GM21447 (cell line): ENCODE measurements around the gene MFAP4.

Experiments
- ATAC-seq: cut with Tn5 transposase; IDR thresholded peaks from one replicate; pipeline ENCODE4 v1.9.1; 2021; ENCODE audit not compliant: unreplicated experiment

Gene MFAP4

GRCh38 chr17:19372011-19372370, 15.0 kb downstream of the MFAP4 start:
- no peak for ATAC-seq

- no peak for ATAC-seq
These were observed 15.6 kb downstream of the MFAP4 start for GRCh38 chr17:19371259-19372010.

GRCh38 chr17:19370493-19370960, 16.5 kb downstream of the MFAP4 start:
- ATAC-seq, result peak; percentile 81

- ATAC-seq, result no peak
These were observed 17.0 kb downstream of the MFAP4 start for GRCh38 chr17:19369846-19370492.

- no peak for ATAC-seq
These were observed 17.7 kb downstream of the MFAP4 start for GRCh38 chr17:19369107-19369778.

- ATAC-seq, result no peak
These were observed 18.8 kb downstream of the MFAP4 start for GRCh38 chr17:19368229-19368628.

- no peak for ATAC-seq
These were observed 20.4 kb downstream of the MFAP4 start for GRCh38 chr17:19366637-19366972.

GRCh38 chr17:19365833-19366636, 21.0 kb downstream of the MFAP4 start:
- no peak for ATAC-seq

GRCh38 chr17:19365499-19365817, 21.5 kb downstream of the MFAP4 start:
- no peak for ATAC-seq

GRCh38 chr17:19364699-19365498, 22.1 kb downstream of the MFAP4 start:
- no peak for ATAC-seq

- no peak for ATAC-seq
These were observed 23.4 kb downstream of the MFAP4 start for GRCh38 chr17:19363460-19364035.

GRCh38 chr17:19363114-19363438, 23.9 kb downstream of the MFAP4 start:
- ATAC-seq, result no peak

- peak; percentile 84 for ATAC-seq
These were observed 24.5 kb downstream of the MFAP4 start, which contains the start of gene B9D1 for GRCh38 chr17:19362277-19363113. B9D1 (minus strand) TSS chr17:19362723; CDS start chr17:19362569, 154 bp downstream.

GRCh38 chr17:19361944-19362276, 25.1 kb downstream of the MFAP4 start:
- ATAC-seq, result no peak

GRCh38 chr17:19361326-19361725, 25.7 kb downstream of the MFAP4 start:
- ATAC-seq, result no peak

- ATAC-seq, result no peak
These were observed 26.2 kb downstream of the MFAP4 start for GRCh38 chr17:19360772-19361171.

GRCh38 chr17:19359856-19360255, 27.1 kb downstream of the MFAP4 start:
- no peak for ATAC-seq

GRCh38 chr17:19359151-19359550, 27.8 kb downstream of the MFAP4 start:
- no peak for ATAC-seq

- no peak for ATAC-seq
These were observed 29.2 kb downstream of the MFAP4 start for GRCh38 chr17:19357761-19358160.

GRCh38 chr17:19357351-19357750, 29.6 kb downstream of the MFAP4 start:
- ATAC-seq, result no peak
